ENCODE data around the gene AGAP1.
"Not testable (repeated sequence)": the region's sequence is repeated elsewhere in the genome, so short reads cannot be mapped to it uniquely, and the experiment has no call there.

Gene AGAP1

DNA sequence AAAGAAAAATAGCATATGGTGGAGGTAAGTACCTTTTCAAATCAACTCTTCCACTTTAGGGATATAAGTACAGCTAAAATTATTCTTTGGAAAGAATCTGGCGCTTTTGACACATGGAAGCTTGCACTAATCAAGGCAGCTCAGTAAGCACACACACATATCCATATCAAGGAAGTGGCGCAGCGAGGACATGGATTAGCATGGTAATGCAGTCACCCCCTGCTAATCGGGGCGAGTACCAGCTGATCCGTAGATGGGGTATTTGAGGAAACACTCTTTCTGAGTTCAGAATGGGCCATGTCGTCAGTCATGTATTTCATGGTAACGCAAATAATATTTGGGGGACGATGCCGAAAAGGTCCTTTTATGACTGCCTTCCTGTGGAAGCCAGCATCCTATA, 429.0 kb downstream of the AGAP1 start:
- no peak for DNase-seq (ENCODE audit: low read depth)

DNA sequence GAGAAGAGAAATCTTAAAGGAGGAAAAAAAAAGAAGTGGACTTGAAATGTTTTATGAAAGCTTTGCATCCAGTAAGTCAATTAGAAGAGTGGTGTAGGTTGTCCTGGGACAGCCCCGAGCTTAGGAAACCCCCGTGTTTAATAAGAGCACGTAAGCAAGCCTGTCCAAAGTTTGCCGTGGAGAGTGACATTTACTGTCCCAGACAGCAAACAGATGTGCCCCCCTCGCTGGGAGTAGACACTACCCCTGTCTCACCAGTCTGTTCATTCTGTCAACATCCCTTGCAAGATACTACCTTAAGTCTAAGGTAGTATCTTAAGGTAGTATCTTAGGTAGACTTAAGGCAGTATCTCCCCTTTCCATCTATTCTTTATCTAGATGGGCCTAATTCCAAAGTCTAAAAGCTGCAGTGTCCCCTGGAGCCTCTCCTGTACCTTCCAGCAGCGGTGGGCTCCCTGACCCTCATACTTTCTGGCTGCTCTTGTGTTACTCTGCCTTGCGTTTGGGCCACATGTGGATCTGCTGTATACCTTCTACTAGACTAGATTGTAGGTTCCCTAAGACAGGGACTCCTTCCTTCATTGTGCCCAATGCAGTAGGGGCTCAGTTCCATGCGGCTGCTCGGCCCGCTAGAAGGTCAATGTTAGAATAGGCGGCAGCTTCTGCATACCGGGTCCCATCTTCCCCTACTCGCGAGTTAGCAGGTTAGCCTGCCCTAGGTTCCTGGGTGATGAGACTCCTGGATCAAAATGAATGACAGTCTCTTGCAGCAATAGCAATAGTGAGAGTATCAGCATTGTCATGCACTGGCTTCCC, 430.2 kb downstream of the AGAP1 start:
- no peak for DNase-seq (ENCODE audit: low read depth)

DNA sequence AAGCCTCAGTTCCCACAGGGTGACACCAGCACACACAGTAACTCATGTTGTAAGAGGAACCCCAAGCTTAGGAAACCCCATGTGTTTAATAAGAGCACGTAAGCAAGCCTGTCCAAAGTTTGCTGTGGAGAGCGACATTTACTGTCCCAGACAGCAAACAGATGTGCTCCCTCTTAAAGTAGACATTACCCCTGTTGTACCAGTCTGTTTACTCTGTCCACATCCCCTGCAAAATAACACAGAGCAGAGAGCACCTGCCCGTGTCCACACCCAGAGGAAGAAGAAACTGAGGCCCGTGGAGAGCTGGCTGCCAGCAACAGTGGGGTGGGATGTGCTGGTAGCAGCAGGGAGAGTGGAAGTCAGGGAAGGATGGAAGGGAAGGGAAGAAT, 430.8 kb downstream of the AGAP1 start:
- DNase-seq (ENCODE audit: low read depth): no peak

DNA sequence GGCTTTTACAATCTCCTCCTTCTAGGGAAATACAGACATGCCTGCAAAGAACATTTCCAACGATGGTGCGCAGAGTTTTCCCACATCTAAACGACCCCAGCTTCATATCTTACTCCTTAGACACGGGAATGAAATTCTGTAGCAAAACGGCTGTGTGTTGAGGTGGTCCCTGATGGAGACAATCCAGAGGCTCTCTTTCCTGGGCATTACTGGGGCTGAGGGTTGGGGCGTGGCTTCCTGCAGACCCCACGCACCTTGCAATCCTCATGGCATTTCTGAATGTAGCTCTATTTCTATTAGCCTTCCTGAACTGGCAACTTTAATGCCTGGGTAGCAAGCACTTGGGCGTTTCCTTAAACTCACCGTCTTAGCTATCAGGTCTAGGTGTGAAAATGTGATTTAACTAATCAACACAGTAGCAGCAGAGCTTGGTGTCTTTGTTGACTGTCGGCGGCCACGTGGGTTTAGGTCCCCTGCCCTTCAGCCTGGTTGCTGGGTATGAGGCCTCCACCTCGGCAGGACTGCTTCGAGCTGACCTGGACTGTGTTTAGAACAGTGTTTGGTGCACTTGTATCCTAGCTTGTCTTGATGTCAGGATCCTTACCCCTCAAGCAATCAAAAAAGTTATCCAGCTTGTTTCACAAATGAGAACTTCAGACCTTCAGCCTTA, 431.5 kb downstream of the AGAP1 start:
- DNase-seq (ENCODE audit: low read depth): no peak

DNA sequence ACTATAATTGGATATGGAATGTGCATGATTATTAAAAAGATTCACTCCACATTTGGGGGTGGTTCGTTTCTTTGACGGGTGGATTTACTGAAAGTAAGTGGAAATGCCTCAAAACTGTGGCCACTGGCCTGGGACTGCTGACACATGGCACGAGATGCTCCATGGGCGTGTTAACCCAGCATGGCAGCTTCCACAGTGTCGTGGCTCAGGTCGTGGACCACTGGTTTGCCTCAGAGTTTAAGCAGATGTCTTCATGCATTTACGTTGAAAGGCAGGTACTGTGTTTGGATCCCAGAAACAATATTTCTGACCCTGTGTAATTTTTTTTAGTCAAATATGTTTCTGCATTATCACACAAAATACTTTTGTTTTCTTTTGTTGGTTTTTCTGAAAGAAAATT, 432.4 kb downstream of the AGAP1 start:
- no peak for DNase-seq (ENCODE audit: low read depth)

DNA sequence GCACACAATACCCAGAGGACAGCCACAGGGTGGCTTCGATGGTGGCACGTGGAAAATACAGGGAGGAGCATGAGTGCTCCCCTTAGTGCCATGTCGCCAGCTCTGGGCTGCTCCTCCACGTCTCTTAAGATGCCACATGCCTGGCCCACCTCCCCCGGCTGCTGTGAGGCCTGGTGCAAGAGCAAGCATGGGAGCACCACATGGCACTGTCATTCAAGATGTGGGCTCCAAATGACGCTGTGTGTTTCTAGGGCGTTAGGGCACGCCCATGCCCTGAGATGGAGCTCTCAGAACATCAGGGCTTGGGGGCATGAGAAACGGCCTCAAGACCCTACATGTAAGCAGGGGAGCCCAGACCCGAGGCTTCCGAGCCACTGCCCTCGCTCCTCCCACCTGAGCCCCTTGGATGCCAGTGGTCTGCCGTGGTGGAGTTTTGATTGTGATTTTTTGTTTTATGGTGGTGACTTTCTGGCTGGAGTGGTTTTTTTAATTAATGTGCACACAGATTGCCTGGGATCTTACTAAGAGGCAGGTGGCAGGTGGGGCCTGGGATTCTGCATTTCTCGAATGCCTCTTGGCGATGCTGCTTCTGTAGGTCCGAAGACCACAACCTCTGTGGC, 435.0 kb downstream of the AGAP1 start:
- DNase-seq (ENCODE audit: low read depth): no peak

DNA sequence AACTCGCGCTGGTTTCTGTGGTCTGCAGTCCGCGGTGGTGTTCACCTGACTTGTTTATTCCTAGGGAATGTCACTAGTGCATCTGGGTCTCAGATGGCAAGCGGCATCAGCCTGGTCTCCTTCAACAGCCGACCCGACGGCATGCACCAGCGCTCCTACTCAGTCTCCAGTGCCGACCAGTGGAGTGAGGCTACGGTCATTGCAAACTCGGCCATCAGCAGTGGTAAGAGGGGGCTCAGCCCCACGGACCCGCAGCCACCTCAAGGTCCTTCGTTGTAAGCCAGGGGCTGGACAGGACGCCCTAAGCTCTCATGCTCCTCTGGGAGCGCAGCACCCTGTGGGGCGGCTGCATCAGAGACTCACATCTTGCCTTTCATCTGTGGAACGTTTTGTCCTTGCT, 436.9 kb downstream of the AGAP1 start:
- no peak for DNase-seq (ENCODE audit: low read depth)

DNA sequence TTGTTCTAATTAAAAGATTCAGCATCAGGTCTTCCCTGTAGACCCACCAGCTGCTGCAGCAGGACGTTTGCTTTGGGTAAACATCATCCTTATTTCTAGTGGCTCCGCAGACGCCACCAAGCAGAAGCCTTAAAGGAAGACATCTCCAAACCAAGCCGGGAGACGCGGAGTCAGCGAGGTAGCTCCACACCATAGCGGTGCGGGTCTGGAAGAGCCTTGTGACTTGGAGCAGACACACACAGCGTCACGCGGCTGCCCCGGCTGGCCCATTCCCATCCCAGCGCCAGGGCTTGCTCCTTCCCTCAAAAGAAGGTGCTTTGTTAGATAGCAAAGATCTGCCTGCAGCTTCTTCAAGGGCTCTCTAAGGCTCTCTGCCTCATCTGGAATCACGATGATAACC, 437.8 kb downstream of the AGAP1 start:
- no peak for DNase-seq (ENCODE audit: low read depth)

DNA sequence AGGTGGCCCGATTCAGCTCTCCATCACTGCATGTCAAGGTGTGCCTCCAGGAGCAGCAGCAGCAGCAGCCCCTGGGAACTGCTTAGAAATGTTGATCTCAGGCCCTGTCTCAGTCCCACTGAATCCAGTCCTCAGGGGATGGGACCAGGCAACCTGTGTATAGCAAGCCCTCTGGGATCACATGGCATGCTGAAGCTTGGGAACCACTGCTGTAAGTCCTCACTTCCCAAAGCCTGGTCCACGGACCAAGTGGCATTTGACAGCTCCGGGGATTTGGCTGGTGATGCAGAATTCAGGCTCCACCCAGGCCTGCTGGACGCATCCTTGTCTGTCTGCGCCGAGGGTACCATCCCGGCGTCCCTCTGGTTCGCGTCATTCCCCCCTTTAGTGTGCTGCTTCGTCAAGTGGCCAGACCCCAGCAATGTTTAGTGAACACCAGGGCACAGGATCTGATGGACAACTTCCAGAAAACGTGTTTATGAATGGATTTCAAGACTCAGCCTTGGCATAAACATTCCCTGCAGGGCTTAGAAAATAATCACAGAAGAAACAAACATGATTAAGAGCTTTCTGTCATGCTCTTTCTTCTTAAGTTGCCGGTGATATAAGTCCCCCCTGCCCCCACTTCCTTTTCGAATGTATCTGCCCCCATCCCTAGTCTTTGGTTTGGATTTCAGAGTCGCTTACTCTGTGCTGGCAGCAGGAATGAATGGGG, 440.4 kb downstream of the AGAP1 start:
- DNase-seq (ENCODE audit: low read depth): no peak

DNA sequence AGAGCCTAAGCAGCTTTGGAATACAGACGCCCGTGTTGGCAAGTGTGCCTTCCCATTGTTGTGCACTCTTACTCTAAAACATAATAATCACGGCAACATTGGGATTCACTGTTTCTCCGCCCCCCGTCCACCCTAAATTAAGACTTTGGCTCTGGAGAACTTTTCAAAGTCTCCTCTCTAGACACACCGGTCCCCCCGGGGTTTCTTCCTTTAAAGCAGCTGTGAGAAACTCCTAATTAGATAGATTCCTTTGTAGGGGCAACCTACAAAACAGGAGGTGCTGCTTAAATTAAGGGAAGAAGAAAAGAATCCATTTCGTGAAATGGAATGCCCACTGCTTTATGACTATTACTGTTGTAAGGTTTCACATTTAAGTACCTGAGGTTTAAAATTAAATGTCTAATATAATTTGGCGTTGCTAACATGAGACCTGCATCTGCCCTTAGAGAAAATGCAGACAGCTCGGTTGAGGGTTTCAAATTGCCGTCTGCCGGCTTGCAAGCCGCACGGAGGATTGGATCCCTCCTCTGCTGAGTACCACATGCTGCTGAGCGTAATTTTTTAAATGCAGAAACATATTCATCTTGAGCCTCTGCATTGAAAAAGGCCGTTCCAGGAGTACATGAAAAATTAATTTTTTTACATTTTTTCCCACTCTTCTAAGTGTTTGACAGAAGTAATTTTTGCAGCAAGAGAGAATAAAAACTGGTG, 441.1 kb downstream of the AGAP1 start:
- DNase-seq (ENCODE audit: low read depth): no peak

DNA sequence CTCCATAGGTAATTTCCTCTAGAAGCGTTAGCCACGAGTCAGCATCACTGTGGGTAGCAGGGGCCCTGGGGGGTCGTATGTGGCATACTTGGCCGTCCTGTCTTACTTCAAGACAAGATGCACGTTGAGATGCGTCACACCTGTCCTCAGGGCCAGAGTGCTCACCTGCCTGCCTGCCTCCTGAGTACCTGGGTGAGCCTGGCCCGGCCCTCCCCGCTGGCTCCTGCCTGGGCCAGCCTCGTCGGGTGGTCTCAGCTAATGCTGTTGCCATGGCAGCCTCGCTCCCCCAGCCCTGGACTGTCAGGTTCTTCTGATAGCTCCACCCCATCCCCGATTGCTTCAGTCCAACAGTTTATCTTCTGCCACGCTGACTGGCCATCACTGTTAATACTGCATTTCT, 441.9 kb downstream of the AGAP1 start:
- no peak for DNase-seq (ENCODE audit: low read depth)

DNA sequence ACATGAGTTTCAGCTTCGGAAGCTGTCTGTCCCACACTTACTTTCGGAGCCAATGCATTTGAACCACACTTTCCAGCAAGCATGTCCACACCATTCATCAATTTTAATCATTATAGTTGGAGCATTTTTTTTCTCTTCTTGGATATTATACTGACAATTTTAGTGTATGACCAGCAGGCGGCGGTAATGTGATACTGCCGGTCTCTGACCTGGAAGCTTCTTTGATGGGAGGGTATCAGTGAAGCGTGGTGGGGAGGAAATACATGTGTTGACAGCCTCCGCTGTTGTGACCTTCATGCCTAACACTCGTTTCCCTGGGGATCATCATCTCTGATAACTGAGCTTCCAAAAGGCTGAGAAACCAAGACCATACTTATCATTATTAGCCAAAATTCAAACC, 442.6 kb downstream of the AGAP1 start:
- no peak for DNase-seq (ENCODE audit: low read depth)

DNA sequence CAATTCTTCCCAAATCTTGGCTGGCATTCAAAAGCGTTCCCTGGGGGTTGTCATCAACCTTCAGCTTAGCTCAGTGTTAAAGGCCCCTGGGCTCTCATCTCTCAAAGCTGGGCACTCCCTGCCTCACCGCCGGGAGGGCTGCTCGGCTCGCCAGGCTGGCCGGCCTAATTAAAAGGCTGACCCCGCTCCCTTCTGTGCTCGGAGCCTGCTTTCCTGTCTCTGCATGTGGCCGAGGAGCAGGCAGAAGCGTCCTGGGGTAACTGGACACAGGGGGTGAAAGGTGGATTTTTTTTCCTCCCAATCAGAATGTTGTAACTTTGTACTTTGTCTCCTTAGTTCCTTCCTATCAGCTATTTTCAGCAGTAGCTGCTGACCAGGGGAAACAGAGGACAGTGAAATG, 443.2 kb downstream of the AGAP1 start:
- DNase-seq (ENCODE audit: low read depth): no peak

DNA sequence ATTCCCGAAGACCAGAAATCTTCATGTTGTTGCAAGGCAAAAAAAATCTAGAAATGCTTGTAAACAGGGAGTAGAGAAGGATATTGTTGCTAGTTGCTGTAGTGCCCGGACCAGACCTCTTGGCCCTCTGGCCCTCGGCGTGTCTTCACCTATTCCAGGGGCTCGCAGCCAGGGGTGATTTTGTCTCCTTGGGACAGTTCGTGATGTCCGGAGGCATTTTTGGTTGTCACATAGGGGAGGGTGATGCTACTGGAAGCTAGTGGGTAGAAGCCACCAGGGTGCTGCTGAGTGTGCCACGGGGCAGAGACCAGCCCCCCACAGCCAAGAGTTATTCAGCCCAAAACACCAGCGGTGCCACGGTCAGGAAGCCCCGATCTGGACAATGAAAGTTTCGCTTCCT, 443.7 kb downstream of the AGAP1 start:
- DNase-seq (ENCODE audit: low read depth): no peak

DNA sequence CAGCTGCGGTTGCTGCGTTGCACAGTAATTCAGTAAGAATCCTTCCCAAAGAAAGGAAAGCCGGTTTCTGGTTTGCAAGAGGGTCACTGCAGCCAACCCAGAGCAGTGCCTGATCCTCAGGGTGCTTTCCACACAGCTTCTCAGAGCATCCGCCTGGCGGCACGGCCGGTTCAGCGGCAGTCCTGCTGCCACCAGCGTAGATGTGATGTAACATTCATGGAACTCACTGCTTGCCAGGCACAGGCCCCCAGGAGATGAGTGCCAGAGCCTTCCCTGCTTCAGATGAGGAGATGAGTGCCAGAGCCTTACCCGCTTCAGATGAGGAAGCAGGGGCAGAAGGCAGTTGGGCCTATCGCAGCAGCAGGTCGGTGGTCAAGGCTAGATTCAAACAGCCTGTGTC, 444.1 kb downstream of the AGAP1 start:
- no peak for DNase-seq (ENCODE audit: low read depth)

DNA sequence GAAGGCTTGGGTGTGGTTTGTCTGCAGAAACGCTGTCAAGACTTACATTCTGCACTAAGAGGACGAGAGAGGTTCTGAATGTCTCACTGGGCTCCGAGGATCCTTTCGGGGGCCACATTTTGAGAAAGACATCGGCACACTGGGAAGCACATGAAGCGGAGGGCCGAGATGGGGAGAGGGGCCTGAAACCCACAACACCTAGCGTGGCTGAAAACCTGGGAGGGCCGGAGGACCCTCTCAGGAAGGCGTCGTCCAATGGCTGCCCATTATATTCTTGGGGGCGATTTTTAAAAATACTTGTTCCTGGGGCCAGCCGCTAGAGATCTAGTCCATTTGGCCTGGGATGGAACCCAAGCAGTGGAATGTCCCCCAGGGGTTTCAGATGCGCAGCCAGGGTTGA, 444.8 kb downstream of the AGAP1 start:
- no peak for DNase-seq (ENCODE audit: low read depth)

DNA sequence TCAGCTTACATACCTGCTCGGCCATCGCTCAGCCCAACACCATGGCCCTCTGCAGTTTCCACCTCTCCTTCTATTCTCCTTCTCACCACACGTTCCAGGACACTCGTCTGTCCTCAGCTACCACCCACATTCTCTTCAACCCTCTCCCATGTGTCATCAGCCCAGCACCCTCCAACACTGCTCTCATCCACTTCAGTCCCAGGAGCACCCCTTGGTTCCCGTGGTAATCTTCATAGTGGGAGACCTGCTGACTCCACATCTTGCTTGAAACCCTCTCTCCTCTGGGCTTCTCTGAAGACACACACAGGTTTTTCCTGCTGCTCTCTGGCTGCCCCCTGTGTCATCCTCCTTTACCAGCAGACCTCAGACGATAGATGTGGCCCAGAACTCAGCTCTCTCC, 445.6 kb downstream of the AGAP1 start:
- no peak for DNase-seq (ENCODE audit: low read depth)

DNA sequence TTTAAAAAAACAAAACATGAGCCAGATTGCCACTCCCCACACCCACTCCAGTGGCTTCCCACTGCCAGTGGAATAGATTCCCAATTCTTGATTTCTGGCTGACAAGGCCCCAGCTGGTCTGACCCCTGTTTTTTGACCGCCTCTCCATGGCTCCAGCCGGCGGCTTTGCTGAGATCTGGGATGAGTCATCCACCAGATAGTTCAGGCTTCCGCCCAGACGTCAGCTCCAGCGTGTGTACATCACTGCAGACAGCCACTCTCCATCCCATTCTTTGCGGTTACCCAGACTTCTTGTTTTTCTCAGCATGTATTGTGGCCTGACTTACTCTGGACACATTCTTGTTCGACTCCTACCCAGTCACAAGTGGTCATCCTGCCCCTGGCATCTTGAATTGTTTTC, 446.5 kb downstream of the AGAP1 start:
- DNase-seq (ENCODE audit: low read depth): peak; percentile 89

DNA sequence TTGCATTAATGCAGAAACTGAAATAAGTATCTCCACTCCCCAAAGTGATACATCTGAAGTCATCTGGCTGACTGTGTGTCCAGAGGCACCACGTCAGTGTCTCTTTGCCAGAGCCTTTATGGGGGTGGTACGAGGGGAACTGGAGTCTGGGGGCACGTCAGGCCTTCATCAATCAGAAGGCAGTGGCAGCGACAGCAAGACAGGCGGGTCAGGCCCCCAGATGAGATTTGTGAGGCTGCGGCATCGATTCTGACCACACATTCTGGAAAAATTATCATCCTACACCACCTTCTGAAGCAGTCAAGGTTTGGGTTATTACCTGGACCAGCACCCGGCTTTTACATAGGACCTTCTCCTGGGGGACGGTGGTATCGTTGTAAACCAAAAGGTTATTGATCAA, 450.7 kb downstream of the AGAP1 start:
- no peak for DNase-seq (ENCODE audit: low read depth)

DNA sequence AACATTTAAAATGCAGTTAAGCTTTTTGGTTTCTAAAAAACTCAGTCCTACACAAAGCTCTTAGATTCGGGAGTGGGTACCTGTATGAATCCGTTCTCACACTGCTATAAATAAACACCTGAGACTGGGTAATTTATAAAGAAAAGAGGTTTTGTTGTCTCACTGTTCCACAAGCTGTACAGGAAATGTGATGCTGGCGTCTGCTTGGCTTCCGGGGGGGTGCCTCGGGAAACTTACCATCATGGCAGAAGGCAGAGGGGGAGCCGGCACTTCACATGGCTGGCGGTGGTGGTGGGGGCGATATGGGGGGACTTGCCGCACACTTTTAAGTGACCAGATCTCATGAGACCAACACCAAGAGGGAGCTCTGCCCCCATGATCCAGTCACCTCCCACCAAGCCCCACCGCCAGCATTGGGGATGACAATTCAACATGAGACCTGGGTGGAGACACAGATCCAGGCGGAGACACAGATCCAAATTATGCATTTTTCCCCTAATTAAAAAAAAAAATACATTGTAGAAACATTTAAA, 451.8 kb downstream of the AGAP1 start:
- DNase-seq (ENCODE audit: low read depth): no peak

DNA sequence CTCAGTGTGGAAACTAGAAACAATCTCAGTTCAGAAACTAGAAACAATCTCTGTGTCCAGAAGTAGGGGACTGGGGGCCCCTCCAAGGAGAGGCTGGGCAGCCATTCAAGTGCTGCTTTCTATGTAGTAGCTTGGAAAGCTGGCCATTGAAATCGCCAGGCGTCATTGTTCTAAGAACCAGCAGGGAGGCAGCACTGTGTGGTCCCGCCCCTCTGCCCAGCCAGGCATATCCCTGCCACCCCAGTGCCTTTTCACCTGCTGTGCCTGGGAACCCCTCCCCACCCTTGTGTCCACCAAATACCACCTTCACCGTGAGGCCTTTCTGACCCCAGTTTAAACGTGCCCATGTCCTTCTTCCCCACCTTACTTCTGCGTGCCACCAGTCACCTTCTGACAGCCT, 452.7 kb downstream of the AGAP1 start:
- DNase-seq (ENCODE audit: low read depth): no peak

DNA sequence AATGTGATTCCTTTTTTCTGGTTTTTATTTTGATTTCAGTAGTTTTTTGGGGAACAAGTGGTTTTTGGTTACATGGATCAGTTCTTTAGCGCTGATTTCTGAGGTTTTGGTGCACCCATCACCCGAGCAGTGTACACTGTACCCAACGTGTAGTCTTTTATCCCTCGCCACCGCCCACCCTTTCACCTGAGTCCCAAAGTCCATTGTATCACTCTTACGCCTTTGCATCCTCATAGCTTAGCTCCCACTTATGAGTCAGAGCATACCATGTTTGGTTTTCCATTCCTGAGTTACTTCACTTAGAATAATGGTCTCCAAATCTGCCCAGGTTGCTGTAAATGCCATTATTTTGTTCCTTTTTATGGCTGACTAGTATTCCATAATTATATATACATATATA, 453.2 kb downstream of the AGAP1 start:
- not testable (repeated sequence) for DNase-seq (ENCODE audit: low read depth)

Measured in stromal cell of bone marrow (primary cell).